ENCODE measurements around the gene SLC9B1. TPM values are rescaled to one million over a fixed set of nuclear protein-coding genes. Genes with fewer than 3 reads are reported as not detected.
A peak's percentile ranks its signal among the peaks of the same experiment; 100 is the strongest.
"Not testable (repeated sequence)": the region's sequence is repeated elsewhere in the genome, so short reads cannot be mapped to it uniquely, and the experiment has no call there.

SLC9B1 gene
- total RNA-seq, 1 experiment from 2014 or later = 0.22 TPM

DNA sequence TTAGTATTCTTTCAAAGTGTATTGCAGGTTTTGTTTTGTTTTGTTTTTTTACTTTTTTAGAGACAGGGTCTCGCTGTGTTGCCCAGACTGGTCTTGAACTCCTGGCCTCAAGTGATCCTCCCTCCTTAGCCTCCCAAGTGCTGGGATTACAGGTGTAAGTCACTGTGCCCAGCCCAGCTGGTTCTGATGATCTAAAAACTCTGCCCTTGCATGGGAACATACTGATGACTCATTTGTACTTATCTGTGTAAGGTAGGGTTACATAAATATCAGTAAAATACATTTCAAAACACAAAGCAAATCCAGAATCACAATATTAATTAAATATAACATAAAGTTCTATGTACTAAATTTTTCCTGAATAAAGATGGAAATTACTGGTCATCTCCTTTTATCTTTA lies 7.4 kb upstream of the SLC9B1 start:
- H3K4me3 ChIP-seq = no peak overlapping the region
- no peak for DNase-seq
- H3K4me1 ChIP-seq = no peaks in the 10 kb centered on the region
- H3K27me3 ChIP-seq = no peaks in the 10 kb centered on the region
- H3K27ac ChIP-seq = no peak overlapping the region
- H3K9me3 ChIP-seq (replicated peaks) = no peaks in the 10 kb centered on the region
- 0 out of 2 replicates have a peak, but pooled peaks cover 4% of the 10 kb centered on the region for H3K36me3 ChIP-seq

GRCh38 chr4:103024996-103025395 lies 5.5 kb upstream of the SLC9B1 start:
- H3K27me3 ChIP-seq = no peaks in the 10 kb centered on the region
- no peaks in the 10 kb centered on the region for H3K9me3 ChIP-seq (replicated peaks)
- H3K27ac ChIP-seq = no peak overlapping the region
- no peaks in the 10 kb centered on the region for H3K36me3 ChIP-seq
- DNase-seq = no peak
- H3K4me3 ChIP-seq = no peak overlapping the region
- no peaks in the 10 kb centered on the region for H3K4me1 ChIP-seq

GRCh38 chr4:103021120-103021519 lies 1.6 kb upstream of the SLC9B1 start:
- Histone ChIP-seq H3K36me3 (no peaks in the 10 kb centered on the region), H3K4me1 (peaks cover 7% of the 10 kb centered on the region)
- DNase-seq = no peak

GRCh38 chr4:103018391-103019307 lies 856 bp downstream of the SLC9B1 start:
- Histone ChIP-seq H3K36me3 (no peaks in the 10 kb centered on the region), H3K4me1 (peaks cover 7% of the 10 kb centered on the region), H3K27me3 (no peaks in the 10 kb centered on the region), H3K9me3 (replicated peaks) (no peaks in the 10 kb centered on the region), H3K27ac (peak overlapping the region; percentile 63), H3K4me3 (peak overlapping the region; percentile 61)
- peak; percentile 17 to 40 for DNase-seq

More at GRCh38 chr4:103021120-103021519, 1.6 kb upstream of the SLC9B1 start:
- no peaks in the 10 kb centered on the region for H3K27me3 ChIP-seq
- no peaks in the 10 kb centered on the region for H3K9me3 ChIP-seq (replicated peaks)
- no peak overlapping the region for H3K4me3 ChIP-seq
- H3K27ac ChIP-seq = no peak overlapping the region

GRCh38 chr4:103012551-103012950 lies 7.0 kb downstream of the SLC9B1 start:
- H3K36me3 ChIP-seq = no peaks in the 10 kb centered on the region
- DNase-seq = no peak

DNA sequence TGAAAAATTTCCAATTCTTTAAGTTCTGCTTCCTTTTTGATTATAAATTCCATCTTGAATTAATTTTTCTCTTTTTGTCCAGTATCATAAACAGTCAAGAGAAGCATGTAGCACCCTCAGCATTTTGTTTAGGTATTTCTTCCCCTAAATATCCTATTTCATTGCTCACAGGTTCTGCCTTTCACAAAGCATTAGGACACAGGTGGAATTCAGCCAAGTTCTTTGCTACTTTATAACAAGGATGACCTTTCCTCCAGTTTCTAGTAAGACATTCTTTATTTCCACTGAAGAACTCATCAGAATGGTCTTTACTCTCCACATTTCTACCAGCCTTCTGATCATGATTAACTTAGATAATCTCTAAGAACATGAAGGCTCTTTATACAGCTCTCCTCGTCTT lies 7.4 kb downstream of the SLC9B1 start:
- H3K27ac ChIP-seq = no peak overlapping the region
- no peak for DNase-seq
- H3K4me3 ChIP-seq = no peak overlapping the region
- no peaks in the 10 kb centered on the region for H3K4me1 ChIP-seq
- no peaks in the 10 kb centered on the region for H3K27me3 ChIP-seq
- H3K9me3 ChIP-seq (replicated peaks) = no peaks in the 10 kb centered on the region
- no peaks in the 10 kb centered on the region for H3K36me3 ChIP-seq

More at GRCh38 chr4:103012551-103012950, 7.0 kb downstream of the SLC9B1 start:
- H3K4me1 ChIP-seq = no peaks in the 10 kb centered on the region
- H3K4me3 ChIP-seq = no peak overlapping the region
- no peaks in the 10 kb centered on the region for H3K27me3 ChIP-seq
- no peaks in the 10 kb centered on the region for H3K9me3 ChIP-seq (replicated peaks)
- no peak overlapping the region for H3K27ac ChIP-seq

GRCh38 chr4:103011378-103012025 lies 8.0 kb downstream of the SLC9B1 start:
- Histone ChIP-seq H3K4me3 (no peak overlapping the region), H3K4me1 (no peaks in the 10 kb centered on the region), H3K27me3 (no peaks in the 10 kb centered on the region), H3K36me3 (no peaks in the 10 kb centered on the region), H3K27ac (no peak overlapping the region), H3K9me3 (replicated peaks) (no peaks in the 10 kb centered on the region)
- DNase-seq = peak; percentile 4 to 16

DNA sequence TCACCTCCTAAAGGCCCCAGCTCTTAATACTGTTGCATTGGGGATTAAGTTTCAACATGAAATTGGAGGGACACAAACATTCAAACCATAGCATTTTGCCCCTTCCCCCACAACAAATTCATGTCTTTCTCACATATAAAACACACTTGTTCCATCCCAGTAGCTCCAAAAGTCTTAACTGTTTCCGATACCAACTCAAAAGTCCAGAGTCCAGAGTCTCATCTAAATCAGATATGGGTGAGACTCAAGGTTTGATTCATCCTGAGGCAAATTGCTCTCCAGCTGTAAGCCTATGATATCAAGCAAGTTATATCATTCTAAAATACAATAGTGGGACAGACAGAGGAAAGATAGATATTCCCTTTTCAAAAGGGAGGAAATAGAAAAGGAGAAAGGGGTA lies 8.7 kb downstream of the SLC9B1 start:
- Histone ChIP-seq H3K27ac (no peak overlapping the region), H3K4me1 (no peaks in the 10 kb centered on the region)

DNA sequence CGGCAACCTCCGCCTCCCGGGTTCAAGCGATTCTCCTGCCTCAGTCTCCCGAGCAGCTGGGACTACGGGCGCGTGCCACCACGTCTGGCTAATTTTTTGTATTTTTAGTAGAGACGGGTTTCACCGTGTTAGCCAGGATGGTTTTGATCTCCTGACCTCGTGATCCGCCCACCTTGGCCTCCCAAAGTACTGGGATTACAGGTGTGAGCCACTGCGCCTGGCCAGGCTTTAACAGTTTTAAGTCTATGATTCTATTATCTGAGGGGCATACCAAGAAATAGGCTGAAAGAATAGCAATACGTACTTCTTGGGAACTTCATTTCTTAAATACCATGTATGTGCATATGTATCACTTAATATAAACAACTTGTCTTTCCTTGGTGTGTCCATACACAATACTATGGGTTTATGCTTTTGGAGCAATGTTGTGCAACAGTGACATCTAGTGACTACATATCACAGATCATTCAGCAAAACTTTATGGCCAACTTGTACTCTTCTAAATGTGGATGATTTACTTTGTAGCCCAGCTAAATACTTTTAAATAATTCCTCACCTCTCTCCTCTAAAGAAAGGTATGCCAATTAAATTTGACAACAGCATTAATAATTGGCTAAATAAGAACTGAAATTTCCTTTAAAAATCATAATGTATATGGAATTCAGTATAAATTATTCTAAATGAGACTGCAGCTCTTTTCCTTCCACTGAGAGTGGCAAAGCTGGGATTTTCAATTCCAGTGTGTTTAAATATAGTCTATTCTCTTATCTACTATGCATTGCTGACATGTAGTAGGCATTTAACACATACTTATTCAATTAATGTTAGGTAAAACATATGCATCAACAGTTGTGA lies 10.4 kb downstream of the SLC9B1 start:
- no peak overlapping the region for H3K27ac ChIP-seq
- peak; percentile 26 to 79 for DNase-seq
- H3K4me3 ChIP-seq = no peak overlapping the region
- no peaks in the 10 kb centered on the region for H3K9me3 ChIP-seq (replicated peaks)
- H3K27me3 ChIP-seq = no peaks in the 10 kb centered on the region
- H3K4me1 ChIP-seq = no peaks in the 10 kb centered on the region
- H3K36me3 ChIP-seq = no peaks in the 10 kb centered on the region

More for the DNA sequence above, 8.7 kb downstream of the SLC9B1 start:
- Histone ChIP-seq H3K9me3 (replicated peaks) (no peaks in the 10 kb centered on the region), H3K36me3 (no peaks in the 10 kb centered on the region), H3K27me3 (no peaks in the 10 kb centered on the region), H3K4me3 (no peak overlapping the region)
- no peak for DNase-seq

GRCh38 chr4:103002551-103002950 lies 17.0 kb downstream of the SLC9B1 start:
- Histone ChIP-seq H3K27ac (no peak overlapping the region), H3K9me3 (replicated peaks) (no peaks in the 10 kb centered on the region), H3K27me3 (no peaks in the 10 kb centered on the region), H3K4me1 (no peaks in the 10 kb centered on the region), H3K36me3 (no peaks in the 10 kb centered on the region), H3K4me3 (no peak overlapping the region)
- peak in 1 of 2 experiments; percentile 20 for DNase-seq

GRCh38 chr4:102994803-102995202 lies 24.7 kb downstream of the SLC9B1 start:
- H3K4me3 ChIP-seq = no peak overlapping the region

GRCh38 chr4:102993985-102994384 lies 25.5 kb downstream of the SLC9B1 start:
- H3K27ac ChIP-seq; H3K4me3 ChIP-seq; H3K27me3 ChIP-seq; H3K36me3 ChIP-seq; H3K9me3 ChIP-seq (replicated peaks); DNase-seq; H3K4me1 ChIP-seq: not testable (repeated sequence)

More at GRCh38 chr4:102994803-102995202, 24.7 kb downstream of the SLC9B1 start:
- no peaks in the 10 kb centered on the region for H3K9me3 ChIP-seq (replicated peaks)
- H3K36me3 ChIP-seq = no peaks in the 10 kb centered on the region
- DNase-seq = no peak
- no peak overlapping the region for H3K27ac ChIP-seq
- H3K27me3 ChIP-seq = no peaks in the 10 kb centered on the region
- H3K4me1 ChIP-seq = no peaks in the 10 kb centered on the region

GRCh38 chr4:102988429-102989020 lies 31.0 kb downstream of the SLC9B1 start:
- DNase-seq = no peak
- H3K9me3 ChIP-seq (replicated peaks) = no peaks in the 10 kb centered on the region
- no peaks in the 10 kb centered on the region for H3K4me1 ChIP-seq
- no peaks in the 10 kb centered on the region for H3K27me3 ChIP-seq
- no peaks in the 10 kb centered on the region for H3K36me3 ChIP-seq
- H3K4me3 ChIP-seq = no peak overlapping the region
- no peak overlapping the region for H3K27ac ChIP-seq

GRCh38 chr4:102981005-102981404 lies 38.5 kb downstream of the SLC9B1 start:
- no peak overlapping the region for H3K27ac ChIP-seq
- H3K27me3 ChIP-seq = no peaks in the 10 kb centered on the region
- H3K36me3 ChIP-seq = no peaks in the 10 kb centered on the region
- H3K4me3 ChIP-seq = no peak overlapping the region
- H3K4me1 ChIP-seq = no peaks in the 10 kb centered on the region
- H3K9me3 ChIP-seq (replicated peaks) = peaks cover 5% of the 10 kb centered on the region; the same call in 1 of the 2 replicates
- no peak for DNase-seq

All from SJCRH30 (cell line).